ENCODE data around the gene SMIM10L1.

DNA sequence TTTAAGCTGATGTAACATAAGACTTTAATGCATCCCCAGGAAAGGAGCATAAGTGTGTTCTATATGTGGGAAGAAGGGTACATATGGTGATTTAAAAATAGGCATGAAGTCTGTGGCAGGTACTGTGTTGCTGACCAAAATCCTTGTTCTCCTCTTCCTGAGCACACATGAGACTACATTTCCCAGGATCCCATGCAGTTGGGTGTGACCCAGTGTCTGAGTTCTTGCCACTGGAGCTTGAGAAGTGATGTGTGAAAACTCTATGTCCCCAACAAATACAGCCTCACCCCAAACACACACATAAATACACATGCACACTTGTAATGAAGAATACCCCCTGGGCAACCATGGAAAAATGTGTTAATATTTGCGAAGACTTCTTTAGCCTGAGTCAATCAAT, 8.5 kb upstream of the SMIM10L1 start:
- TF ChIP-seq CTCF (IDR thresholded peaks at IDR 0.05) (no peak), POLR2A (IDR thresholded peaks at IDR 0.05) (no peak)

Measured in esophagus squamous epithelium (tissue), 4 donors.